HepG2 (cell line): ENCODE data around the gene ZNF607. TPM values are rescaled to one million over a fixed set of nuclear protein-coding genes. Genes with fewer than 3 reads are reported as not detected.
A peak's percentile ranks its signal among the peaks of the same experiment; 100 is the strongest.

Source experiments
- EP300 ChIP-seq, 3 experiments: sonication (generic) in 1 of 3; formaldehyde crosslinking in 1 of 3; IDR thresholded peaks; 2 replicates each; pipeline versions ENCODE4 v1.5.1 to v1.6.1; 2011 to 2020; ENCODE audit warnings: low read depth in 2 of 3, low read length in 2 of 3, borderline replicate concordance in 1 of 3, improper control_type of control experiment in 1 of 3, mild to moderate bottlenecking in 1 of 3, missing genetic modification reagents in 1 of 3, moderate library complexity in 1 of 3
- GATA4 ChIP-seq: sonication (generic); IDR thresholded peaks from 2 replicates; pipeline ENCODE4 v1.6.1; 2016; ENCODE audit warnings: antibody characterized with exemption, low read depth, borderline replicate concordance
- IRF2 ChIP-seq: IDR thresholded peaks from 2 replicates; pipeline ENCODE4 v1.6.1; 2018; ENCODE audit warnings: missing genetic modification reagents, missing compliant biosample characterization
- ISX ChIP-seq: sonication (generic); formaldehyde crosslinking; conservative IDR thresholded peaks from 2 replicates; pipeline ENCODE4 v1.5.0; 2020; ENCODE audit warnings: missing genetic modification reagents
- KDM3A ChIP-seq: IDR thresholded peaks from 2 replicates; pipeline ENCODE4 v1.6.1; 2018; ENCODE audit warnings: low read depth, missing compliant biosample characterization
- NR1H2 ChIP-seq: sonication (generic); formaldehyde crosslinking; IDR thresholded peaks from 2 replicates; pipeline ENCODE4 v1.8.1; 2022; ENCODE audit warnings: low read depth, missing genetic modification reagents, borderline replicate concordance
- PAXIP1 ChIP-seq: sonication (generic); formaldehyde crosslinking; conservative IDR thresholded peaks from 2 replicates; pipeline ENCODE4 v1.4.0; 2020; ENCODE audit warnings: mild to moderate bottlenecking, missing genetic modification reagents, moderate library complexity
- POLR2A ChIP-seq, 2 experiments: IDR thresholded peaks; 2 replicates each; pipeline ENCODE4 v1.6.1; 2011; ENCODE audit warnings: low read depth in 2 of 2, low read length in 2 of 2, mild to moderate bottlenecking in 1 of 2, moderate library complexity in 1 of 2; ENCODE audit not compliant: insufficient read depth in 1 of 2
- SALL1 ChIP-seq: sonication (generic); formaldehyde crosslinking; IDR thresholded peaks from 2 replicates; pipeline ENCODE4 v1.8.0; 2022; ENCODE audit warnings: mild to moderate bottlenecking, missing genetic modification reagents
- SOX13 ChIP-seq, 3 experiments: fragments of 450-650 bp in 1 of 3; sonication (generic) in 1 of 3; formaldehyde crosslinking in 1 of 3; IDR thresholded peaks in 2 of 3; conservative IDR thresholded peaks in 1 of 3; 2 replicates each; pipeline versions ENCODE4 v1.5.0 to v1.6.1; 2016 to 2020; ENCODE audit warnings: antibody characterized with exemption in 1 of 3, mild to moderate bottlenecking in 1 of 3, missing compliant biosample characterization in 1 of 3, missing genetic modification reagents in 1 of 3, moderate library complexity in 1 of 3
- ZFP1 ChIP-seq: IDR thresholded peaks from 2 replicates; pipeline ENCODE4 v1.6.1; 2016
- ZMYM4 ChIP-seq: sonication (generic); formaldehyde crosslinking; IDR thresholded peaks from 2 replicates; pipeline ENCODE4 v1.8.1; 2023; ENCODE audit warnings: mild to moderate bottlenecking, missing genetic modification reagents
- ZNF446 ChIP-seq: sonication (generic); formaldehyde crosslinking; IDR thresholded peaks from 2 replicates; pipeline ENCODE4 v1.5.0; 2020; ENCODE audit warnings: mild to moderate bottlenecking, missing genetic modification reagents
- ZNF550 ChIP-seq: sonication (generic); formaldehyde crosslinking; IDR thresholded peaks from 2 replicates; pipeline ENCODE4 v1.4.0; 2020; ENCODE audit warnings: mild to moderate bottlenecking, missing genetic modification reagents, borderline replicate concordance
- ZNF567 ChIP-seq: sonication (generic); formaldehyde crosslinking; IDR thresholded peaks from 2 replicates; pipeline ENCODE4 v1.8.1; 2023; ENCODE audit warnings: mild to moderate bottlenecking, missing genetic modification reagents, borderline replicate concordance
- ZNF75D ChIP-seq: sonication (generic); formaldehyde crosslinking; IDR thresholded peaks from 2 replicates; pipeline ENCODE4 v1.8.1; 2023; ENCODE audit warnings: missing genetic modification reagents, mild to moderate bottlenecking, borderline replicate concordance
- ZNF761 ChIP-seq: sonication (generic); formaldehyde crosslinking; conservative IDR thresholded peaks from 2 replicates; pipeline ENCODE4 v1.4.0; 2020; ENCODE audit warnings: mild to moderate bottlenecking, missing genetic modification reagents
- ZNF768 ChIP-seq: sonication (generic); formaldehyde crosslinking; IDR thresholded peaks from 2 replicates; pipeline ENCODE4 v1.4.0; 2020; ENCODE audit warnings: missing genetic modification reagents
- polyA plus RNA-seq, 8 experiments: library from polyadenylated mRNA; depleted of rRNA in 3 of 8; stranded (reverse) in 7 of 8; unstranded in 1 of 8; fragments of >200 nt; fragmentation: Illumina TruSeq in 4 of 8; extraction: Trizol in 4 of 8; gene quantifications; 2 replicates each; pipeline versions ENCODE4 v1.2.1 to v1.2.3, GENCODE V29; 2011 to 2016; ENCODE audit warnings: low read depth in 4 of 8, missing spikeins in 1 of 8, mixed read lengths in 1 of 8; ENCODE audit not compliant: insufficient read depth in 1 of 8
- total RNA-seq, 5 experiments: library from RNA; depleted of rRNA; stranded (reverse); fragments of >200 nt; fragmentation: Illumina TruSeq; extraction: Trizol; gene quantifications; 2 replicates each; pipeline ENCODE4 v1.2.3, GENCODE V29; 2016; ENCODE audit warnings: low read depth in 1 of 5
- TF ChIP-seq, protein P1 (sequence below): sonication (generic); formaldehyde crosslinking; IDR thresholded peaks from 2 replicates; pipeline ENCODE4 v1.5.0; 2020; ENCODE audit warnings: mild to moderate bottlenecking, missing genetic modification reagents, borderline replicate concordance
- TF ChIP-seq, protein P2 (sequence below): IDR thresholded peaks from 2 replicates; pipeline ENCODE4 v1.6.1; 2016

Gene ZNF607
- total and polyA plus RNA-seq, 2 of the 13 experiments (the other 11 are each of a cell fraction or from before 2014, with no cell fraction given) = 3.8 to 8.3 TPM

DNA sequence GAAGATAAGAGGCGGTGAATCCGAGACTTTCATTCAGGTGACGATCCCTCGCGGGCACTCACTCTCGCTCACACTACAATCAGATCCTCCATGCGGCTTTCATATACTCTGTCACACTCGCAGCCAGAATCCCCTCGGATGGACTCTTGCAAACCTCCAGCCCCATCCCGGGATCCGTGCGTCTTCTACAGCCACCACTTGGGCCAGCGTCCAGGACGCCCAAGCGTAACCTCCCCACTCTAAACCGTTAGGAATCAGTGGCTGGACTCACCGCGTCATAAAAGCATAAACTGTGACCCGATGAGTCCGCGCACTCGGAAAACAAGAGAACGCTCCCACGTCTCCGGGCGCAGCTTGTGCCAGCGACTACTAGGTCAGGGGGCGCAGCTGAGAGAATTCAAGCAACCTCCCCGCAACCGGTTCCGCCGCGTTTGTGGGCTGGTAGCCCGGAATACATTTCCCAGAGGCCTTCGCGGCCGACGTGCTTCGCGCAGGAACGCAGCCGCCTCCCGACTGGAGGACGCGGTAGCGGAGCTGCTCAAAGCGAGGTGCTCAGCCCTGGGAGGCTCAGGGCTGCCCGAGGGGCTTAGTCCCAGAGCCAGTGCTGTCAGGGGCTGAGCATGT lies 27.6 kb downstream of the ZNF607 start (continued):
- TF ChIP-seq, protein P1, sequence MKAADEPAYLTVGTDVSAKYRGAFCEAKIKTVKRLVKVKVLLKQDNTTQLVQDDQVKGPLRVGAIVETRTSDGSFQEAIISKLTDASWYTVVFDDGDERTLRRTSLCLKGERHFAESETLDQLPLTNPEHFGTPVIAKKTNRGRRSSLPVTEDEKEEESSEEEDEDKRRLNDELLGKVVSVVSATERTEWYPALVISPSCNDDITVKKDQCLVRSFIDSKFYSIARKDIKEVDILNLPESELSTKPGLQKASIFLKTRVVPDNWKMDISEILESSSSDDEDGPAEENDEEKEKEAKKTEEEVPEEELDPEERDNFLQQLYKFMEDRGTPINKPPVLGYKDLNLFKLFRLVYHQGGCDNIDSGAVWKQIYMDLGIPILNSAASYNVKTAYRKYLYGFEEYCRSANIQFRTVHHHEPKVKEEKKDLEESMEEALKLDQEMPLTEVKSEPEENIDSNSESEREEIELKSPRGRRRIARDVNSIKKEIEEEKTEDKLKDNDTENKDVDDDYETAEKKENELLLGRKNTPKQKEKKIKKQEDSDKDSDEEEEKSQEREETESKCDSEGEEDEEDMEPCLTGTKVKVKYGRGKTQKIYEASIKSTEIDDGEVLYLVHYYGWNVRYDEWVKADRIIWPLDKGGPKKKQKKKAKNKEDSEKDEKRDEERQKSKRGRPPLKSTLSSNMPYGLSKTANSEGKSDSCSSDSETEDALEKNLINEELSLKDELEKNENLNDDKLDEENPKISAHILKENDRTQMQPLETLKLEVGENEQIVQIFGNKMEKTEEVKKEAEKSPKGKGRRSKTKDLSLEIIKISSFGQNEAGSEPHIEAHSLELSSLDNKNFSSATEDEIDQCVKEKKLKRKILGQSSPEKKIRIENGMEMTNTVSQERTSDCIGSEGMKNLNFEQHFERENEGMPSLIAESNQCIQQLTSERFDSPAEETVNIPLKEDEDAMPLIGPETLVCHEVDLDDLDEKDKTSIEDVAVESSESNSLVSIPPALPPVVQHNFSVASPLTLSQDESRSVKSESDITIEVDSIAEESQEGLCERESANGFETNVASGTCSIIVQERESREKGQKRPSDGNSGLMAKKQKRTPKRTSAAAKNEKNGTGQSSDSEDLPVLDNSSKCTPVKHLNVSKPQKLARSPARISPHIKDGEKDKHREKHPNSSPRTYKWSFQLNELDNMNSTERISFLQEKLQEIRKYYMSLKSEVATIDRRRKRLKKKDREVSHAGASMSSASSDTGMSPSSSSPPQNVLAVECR = peak; percentile 86; the same call in 1 of the 2 replicates
- TF ChIP-seq NR1H2 (CRISPR knock-in tag) (no peak), EP300 (IDR thresholded peaks at IDR 0.05; ENCODE audit: low read depth in 2 of 2, low read length in 2 of 2) (no peak), EP300 (CRISPR knock-in tag; IDR thresholded peaks at IDR 0.05; ENCODE audit: borderline replicate concordance) (no peak; the same call in 1 of the 2 replicates), GATA4 (peak; percentile 36; the same call in 1 of the 2 replicates), ZNF75D (no peak), PAXIP1 (CRISPR knock-in tag) (peak; percentile 43; the same call in 1 of the 2 replicates), ZMYM4 (CRISPR knock-in tag) (peak; percentile 91), ZNF761 (no peak), ISX (CRISPR knock-in tag) (no peak), KDM3A (CRISPR knock-in tag) (peak; percentile 87; the same call in 1 of the 2 replicates), ZNF550 (CRISPR knock-in tag) (0 out of 2 replicates have a peak, but pooled peaks have one; percentile 86), IRF2 (CRISPR knock-in tag) (peak; percentile 97), ZNF567 (peak; percentile 81; the same call in 1 of the 2 replicates), POLR2A (IDR thresholded peaks at IDR 0.05; ENCODE audit: insufficient read depth in 1 of 2, low read depth in 2 of 2, low read length in 2 of 2) (peak; percentile 61 to 90), SALL1 (CRISPR knock-in tag) (peak; percentile 91), ZNF768 (CRISPR knock-in tag) (peak; percentile 46), SOX13 (IDR thresholded peaks at IDR 0.05) (no peak), SOX13 (CRISPR knock-in tag; conservative IDR thresholded peaks at IDR 0.05 in 1 of 2, IDR thresholded peaks at IDR 0.05 in 1 of 2) (peak in 1 of 2 experiments; percentile 50; a peak in 1 of 4 replicates), ZFP1 (CRISPR knock-in tag) (peak; percentile 71; the same call in 1 of the 2 replicates), ZNF446 (CRISPR knock-in tag) (no peak)
- TF ChIP-seq, protein P2, sequence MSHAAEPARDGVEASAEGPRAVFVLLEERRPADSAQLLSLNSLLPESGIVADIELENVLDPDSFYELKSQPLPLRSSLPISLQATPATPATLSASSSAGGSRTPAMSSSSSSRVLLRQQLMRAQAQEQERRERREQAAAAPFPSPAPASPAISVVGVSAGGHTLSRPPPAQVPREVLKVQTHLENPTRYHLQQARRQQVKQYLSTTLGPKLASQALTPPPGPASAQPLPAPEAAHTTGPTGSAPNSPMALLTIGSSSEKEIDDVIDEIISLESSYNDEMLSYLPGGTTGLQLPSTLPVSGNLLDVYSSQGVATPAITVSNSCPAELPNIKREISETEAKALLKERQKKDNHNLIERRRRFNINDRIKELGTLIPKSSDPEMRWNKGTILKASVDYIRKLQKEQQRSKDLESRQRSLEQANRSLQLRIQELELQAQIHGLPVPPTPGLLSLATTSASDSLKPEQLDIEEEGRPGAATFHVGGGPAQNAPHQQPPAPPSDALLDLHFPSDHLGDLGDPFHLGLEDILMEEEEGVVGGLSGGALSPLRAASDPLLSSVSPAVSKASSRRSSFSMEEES (CRISPR knock-in tag) = peak; percentile 49
